HEK293 (cell line): ENCODE data around the gene TSKU.

Experiments
- BCL11A ChIP-seq: fragments of 450-650 bp; formaldehyde crosslinking; IDR thresholded peaks from 2 replicates; pipeline ENCODE4 v1.5.1; 2016; ENCODE audit warnings: low read depth, missing biosample characterization, missing genetic modification characterization
- MYNN ChIP-seq: fragments of 450-650 bp; formaldehyde crosslinking; IDR thresholded peaks from 2 replicates; pipeline ENCODE4 v1.5.1; 2016; ENCODE audit warnings: missing biosample characterization, missing genetic modification characterization, borderline replicate concordance
- REPIN1 ChIP-seq: fragments of 450-650 bp; formaldehyde crosslinking; IDR thresholded peaks from 2 replicates; pipeline ENCODE4 v1.5.1; 2017; ENCODE audit warnings: missing biosample characterization, missing genetic modification characterization, low read depth
- ZNF121 ChIP-seq: fragments of 450-650 bp; formaldehyde crosslinking; IDR thresholded peaks from 2 replicates; pipeline ENCODE4 v1.5.1; 2016; ENCODE audit warnings: missing biosample characterization, missing genetic modification characterization
- ZNF23 ChIP-seq: fragments of 450-650 bp; formaldehyde crosslinking; IDR thresholded peaks from 2 replicates; pipeline ENCODE4 v1.5.1; 2016; ENCODE audit warnings: missing biosample characterization, missing genetic modification characterization, borderline replicate concordance
- ZNF350 ChIP-seq: fragments of 450-650 bp; formaldehyde crosslinking; IDR thresholded peaks from 2 replicates; pipeline ENCODE4 v1.5.0; 2017; ENCODE audit warnings: missing biosample characterization, mild to moderate bottlenecking, missing genetic modification characterization
- ZNF473 ChIP-seq: fragments of 450-650 bp; formaldehyde crosslinking; IDR thresholded peaks from 2 replicates; pipeline ENCODE4 v1.5.1; 2017; ENCODE audit warnings: missing biosample characterization, missing genetic modification characterization
- ZNF571 ChIP-seq: fragments of 450-650 bp; formaldehyde crosslinking; IDR thresholded peaks from 2 replicates; pipeline ENCODE4 v1.5.0; 2017; ENCODE audit warnings: missing biosample characterization, missing genetic modification characterization
- TF ChIP-seq, protein P1 (sequence below): fragments of 450-650 bp; formaldehyde crosslinking; IDR thresholded peaks from 2 replicates; pipeline ENCODE4 v1.5.1; 2016; ENCODE audit warnings: missing biosample characterization, missing genetic modification characterization
- TF ChIP-seq, protein P2 (sequence below): fragments of 450-650 bp; formaldehyde crosslinking; IDR thresholded peaks from 2 replicates; pipeline ENCODE4 v1.5.1; 2016; ENCODE audit warnings: missing biosample characterization, missing genetic modification characterization
- TF ChIP-seq, protein P3 (sequence below): fragments of 450-650 bp; formaldehyde crosslinking; IDR thresholded peaks from 2 replicates; pipeline ENCODE4 v1.5.1; 2016; ENCODE audit warnings: missing biosample characterization, missing genetic modification characterization

DNA sequence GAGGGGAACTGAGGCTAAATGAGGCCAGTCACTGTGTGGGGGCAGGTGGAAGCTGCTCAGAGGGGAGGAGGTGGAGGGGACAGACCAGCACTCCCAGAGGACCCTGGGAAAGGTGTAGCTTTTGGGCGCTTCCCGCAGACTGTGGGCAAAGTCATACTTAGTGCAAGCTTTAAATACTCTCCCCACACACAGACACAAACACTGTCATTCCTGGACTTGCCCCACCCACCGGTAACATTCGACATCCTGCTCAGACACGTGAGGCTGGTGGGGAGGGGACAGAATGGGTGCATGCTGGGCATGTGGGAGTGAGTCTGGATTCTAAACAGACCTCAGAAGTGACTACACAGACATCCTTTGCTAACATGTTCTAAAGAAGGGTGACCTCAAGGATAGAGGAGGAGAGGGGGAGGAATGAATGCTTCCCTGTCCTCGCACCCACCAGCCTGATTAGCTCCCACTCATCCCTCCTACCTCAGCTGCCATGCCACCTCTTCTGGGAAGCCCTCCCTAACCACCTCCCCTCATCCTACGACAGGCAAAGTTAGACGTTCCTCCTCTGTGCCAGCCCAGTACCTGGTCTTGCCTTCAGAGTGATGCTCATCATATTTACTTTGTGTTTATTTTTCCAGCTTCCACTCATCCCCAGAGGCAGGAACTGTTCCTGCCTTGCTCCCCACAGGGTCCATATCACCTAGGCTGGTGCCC lies 22.2 kb downstream of the TSKU start:
- TF ChIP-seq, protein P1, sequence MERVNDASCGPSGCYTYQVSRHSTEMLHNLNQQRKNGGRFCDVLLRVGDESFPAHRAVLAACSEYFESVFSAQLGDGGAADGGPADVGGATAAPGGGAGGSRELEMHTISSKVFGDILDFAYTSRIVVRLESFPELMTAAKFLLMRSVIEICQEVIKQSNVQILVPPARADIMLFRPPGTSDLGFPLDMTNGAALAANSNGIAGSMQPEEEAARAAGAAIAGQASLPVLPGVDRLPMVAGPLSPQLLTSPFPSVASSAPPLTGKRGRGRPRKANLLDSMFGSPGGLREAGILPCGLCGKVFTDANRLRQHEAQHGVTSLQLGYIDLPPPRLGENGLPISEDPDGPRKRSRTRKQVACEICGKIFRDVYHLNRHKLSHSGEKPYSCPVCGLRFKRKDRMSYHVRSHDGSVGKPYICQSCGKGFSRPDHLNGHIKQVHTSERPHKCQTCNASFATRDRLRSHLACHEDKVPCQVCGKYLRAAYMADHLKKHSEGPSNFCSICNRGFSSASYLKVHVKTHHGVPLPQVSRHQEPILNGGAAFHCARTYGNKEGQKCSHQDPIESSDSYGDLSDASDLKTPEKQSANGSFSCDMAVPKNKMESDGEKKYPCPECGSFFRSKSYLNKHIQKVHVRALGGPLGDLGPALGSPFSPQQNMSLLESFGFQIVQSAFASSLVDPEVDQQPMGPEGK (tag by site-specific recombination): no peak
- no peak for TF ChIP-seq ZNF121
- TF ChIP-seq MYNN (tag by site-specific recombination): no peak
- TF ChIP-seq, protein P2, sequence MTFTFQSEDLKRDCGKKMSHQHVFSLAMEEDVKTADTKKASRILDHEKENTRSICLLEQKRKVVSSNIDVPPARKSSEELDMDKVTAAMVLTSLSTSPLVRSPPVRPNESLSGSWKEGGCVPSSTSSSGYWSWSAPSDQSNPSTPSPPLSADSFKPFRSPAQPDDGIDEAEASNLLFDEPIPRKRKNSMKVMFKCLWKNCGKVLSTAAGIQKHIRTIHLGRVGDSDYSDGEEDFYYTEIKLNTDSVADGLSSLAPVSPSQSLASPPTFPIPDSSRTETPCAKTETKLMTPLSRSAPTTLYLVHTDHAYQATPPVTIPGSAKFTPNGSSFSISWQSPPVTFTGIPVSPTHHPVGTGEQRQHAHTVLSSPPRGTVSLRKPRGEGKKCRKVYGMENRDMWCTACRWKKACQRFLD (tag by site-specific recombination): no peak
- TF ChIP-seq ZNF23: no peak
- TF ChIP-seq, protein P3, sequence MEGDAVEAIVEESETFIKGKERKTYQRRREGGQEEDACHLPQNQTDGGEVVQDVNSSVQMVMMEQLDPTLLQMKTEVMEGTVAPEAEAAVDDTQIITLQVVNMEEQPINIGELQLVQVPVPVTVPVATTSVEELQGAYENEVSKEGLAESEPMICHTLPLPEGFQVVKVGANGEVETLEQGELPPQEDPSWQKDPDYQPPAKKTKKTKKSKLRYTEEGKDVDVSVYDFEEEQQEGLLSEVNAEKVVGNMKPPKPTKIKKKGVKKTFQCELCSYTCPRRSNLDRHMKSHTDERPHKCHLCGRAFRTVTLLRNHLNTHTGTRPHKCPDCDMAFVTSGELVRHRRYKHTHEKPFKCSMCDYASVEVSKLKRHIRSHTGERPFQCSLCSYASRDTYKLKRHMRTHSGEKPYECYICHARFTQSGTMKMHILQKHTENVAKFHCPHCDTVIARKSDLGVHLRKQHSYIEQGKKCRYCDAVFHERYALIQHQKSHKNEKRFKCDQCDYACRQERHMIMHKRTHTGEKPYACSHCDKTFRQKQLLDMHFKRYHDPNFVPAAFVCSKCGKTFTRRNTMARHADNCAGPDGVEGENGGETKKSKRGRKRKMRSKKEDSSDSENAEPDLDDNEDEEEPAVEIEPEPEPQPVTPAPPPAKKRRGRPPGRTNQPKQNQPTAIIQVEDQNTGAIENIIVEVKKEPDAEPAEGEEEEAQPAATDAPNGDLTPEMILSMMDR (tag by site-specific recombination): no peak
- TF ChIP-seq ZNF350: no peak
- TF ChIP-seq ZNF473: no peak
- no peak for TF ChIP-seq REPIN1
- no peak for TF ChIP-seq ZNF571
- no peak for TF ChIP-seq BCL11A
